Measurements from ENCODE around the gene ADRA2C. TPM values are rescaled to one million over a fixed set of nuclear protein-coding genes. Genes with fewer than 3 reads are reported as not detected.

Gene ADRA2C
- polyA plus RNA-seq, 1 donor from 2014 or later = 3.0 TPM

DNA sequence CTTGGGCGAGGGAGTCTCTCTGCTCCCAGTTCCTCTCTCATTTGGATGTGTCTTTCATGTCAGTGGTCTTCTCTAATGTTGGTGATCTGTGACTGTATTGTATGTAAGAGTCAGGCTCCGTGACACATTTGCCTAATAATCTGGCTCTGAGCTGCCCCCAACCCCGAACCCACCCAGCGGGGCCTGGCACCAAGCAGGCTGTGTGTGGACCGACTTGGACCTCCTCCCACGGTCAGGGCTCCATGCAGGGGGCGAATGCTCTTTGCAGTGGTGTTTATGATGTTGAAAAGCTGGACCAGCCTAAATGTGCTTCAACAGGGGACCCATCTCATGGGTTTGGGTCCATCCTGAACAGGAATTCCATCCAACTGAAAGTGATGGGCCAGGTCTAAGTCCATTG, 47.0 kb upstream of the ADRA2C start:
- no peaks in the 10 kb centered on the region for H3F3A ChIP-seq (ENCODE audit: insufficient read depth, low read length, poor library complexity, severe bottlenecking)
- no peak overlapping the region for H2AFZ ChIP-seq (ENCODE audit: low read depth, low read length)
- no peaks in the 10 kb centered on the region for H3K9me3 ChIP-seq (ENCODE audit: low read length)
- H3K9me2 ChIP-seq (ENCODE audit: insufficient read depth, low read length) = no peaks in the 10 kb centered on the region
- no peaks in the 10 kb centered on the region for H3K36me3 ChIP-seq (ENCODE audit: insufficient read depth, low read length)
- H4K20me1 ChIP-seq (ENCODE audit: insufficient read depth) = no peaks in the 10 kb centered on the region
- no peak overlapping the region for H3K4me3 ChIP-seq (ENCODE audit: low read length)
- H3K27me3 ChIP-seq (ENCODE audit: insufficient read depth, low read depth, low read length) = peaks cover 12% of the 10 kb centered on the region
- H3K9ac ChIP-seq (ENCODE audit: low read length) = no peak overlapping the region
- H3K4me2 ChIP-seq (ENCODE audit: low read length) = no peak overlapping the region
- H3K79me2 ChIP-seq (replicated peaks; ENCODE audit: insufficient read depth, low read length) = no peaks in the 10 kb centered on the region
- no peak for TF ChIP-seq POLR2AphosphoS5 (IDR thresholded peaks at IDR 0.05)
- no peak for TF ChIP-seq EP300 (conservative IDR thresholded peaks at IDR 0.05; ENCODE audit: poor library complexity, severe bottlenecking)
- no peak overlapping the region for H3K27ac ChIP-seq (ENCODE audit: low read length)

DNA sequence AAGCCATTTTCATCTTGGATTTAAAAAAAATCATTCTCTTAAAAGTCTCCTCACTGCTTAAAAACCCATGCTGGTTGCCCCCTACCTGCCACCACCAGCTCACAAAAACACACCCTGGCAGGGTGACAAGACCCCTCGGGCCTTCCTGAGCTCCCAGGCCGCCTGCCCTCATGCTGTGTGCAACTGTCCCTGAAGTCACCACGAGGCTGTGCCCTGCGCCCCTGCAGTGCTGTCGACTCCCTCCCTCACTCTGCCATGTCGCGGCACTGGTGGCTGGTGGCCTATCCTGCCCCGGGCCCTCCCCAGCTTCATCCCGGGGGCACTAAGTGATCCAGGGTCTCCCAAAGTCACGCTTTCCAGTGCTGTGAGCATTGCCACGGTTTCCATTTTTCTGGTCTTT, 46.3 kb upstream of the ADRA2C start:
- no peak overlapping the region for H3K4me3 ChIP-seq (ENCODE audit: low read length)
- H3K79me2 ChIP-seq (replicated peaks; ENCODE audit: insufficient read depth, low read length) = no peaks in the 10 kb centered on the region
- no peak overlapping the region for H3K27ac ChIP-seq (ENCODE audit: low read length)
- no peaks in the 10 kb centered on the region for H3F3A ChIP-seq (ENCODE audit: insufficient read depth, low read length, poor library complexity, severe bottlenecking)
- no peak overlapping the region for H3K4me2 ChIP-seq (ENCODE audit: low read length)
- H3K27me3 ChIP-seq (ENCODE audit: insufficient read depth, low read depth, low read length) = peaks cover 18% of the 10 kb centered on the region
- no peak overlapping the region for H3K9ac ChIP-seq (ENCODE audit: low read length)
- H3K9me3 ChIP-seq (ENCODE audit: low read length) = no peaks in the 10 kb centered on the region
- H3K36me3 ChIP-seq (ENCODE audit: insufficient read depth, low read length) = no peaks in the 10 kb centered on the region
- H4K20me1 ChIP-seq (ENCODE audit: insufficient read depth) = no peaks in the 10 kb centered on the region
- no peak overlapping the region for H2AFZ ChIP-seq (ENCODE audit: low read depth, low read length)
- no peaks in the 10 kb centered on the region for H3K9me2 ChIP-seq (ENCODE audit: insufficient read depth, low read length)
- no peak for TF ChIP-seq TAF1 (IDR thresholded peaks at IDR 0.05; ENCODE audit: low read depth)
- TF ChIP-seq EP300 (conservative IDR thresholded peaks at IDR 0.05; ENCODE audit: poor library complexity, severe bottlenecking) = no peak
- no peak for TF ChIP-seq EZH2 (IDR thresholded peaks at IDR 0.05; ENCODE audit: borderline replicate concordance, insufficient read depth, low read length, poor library complexity, severe bottlenecking)
- no peak for TF ChIP-seq MXI1 (conservative IDR thresholded peaks at IDR 0.05; ENCODE audit: poor library complexity, severe bottlenecking)
- TF ChIP-seq, protein P1, sequence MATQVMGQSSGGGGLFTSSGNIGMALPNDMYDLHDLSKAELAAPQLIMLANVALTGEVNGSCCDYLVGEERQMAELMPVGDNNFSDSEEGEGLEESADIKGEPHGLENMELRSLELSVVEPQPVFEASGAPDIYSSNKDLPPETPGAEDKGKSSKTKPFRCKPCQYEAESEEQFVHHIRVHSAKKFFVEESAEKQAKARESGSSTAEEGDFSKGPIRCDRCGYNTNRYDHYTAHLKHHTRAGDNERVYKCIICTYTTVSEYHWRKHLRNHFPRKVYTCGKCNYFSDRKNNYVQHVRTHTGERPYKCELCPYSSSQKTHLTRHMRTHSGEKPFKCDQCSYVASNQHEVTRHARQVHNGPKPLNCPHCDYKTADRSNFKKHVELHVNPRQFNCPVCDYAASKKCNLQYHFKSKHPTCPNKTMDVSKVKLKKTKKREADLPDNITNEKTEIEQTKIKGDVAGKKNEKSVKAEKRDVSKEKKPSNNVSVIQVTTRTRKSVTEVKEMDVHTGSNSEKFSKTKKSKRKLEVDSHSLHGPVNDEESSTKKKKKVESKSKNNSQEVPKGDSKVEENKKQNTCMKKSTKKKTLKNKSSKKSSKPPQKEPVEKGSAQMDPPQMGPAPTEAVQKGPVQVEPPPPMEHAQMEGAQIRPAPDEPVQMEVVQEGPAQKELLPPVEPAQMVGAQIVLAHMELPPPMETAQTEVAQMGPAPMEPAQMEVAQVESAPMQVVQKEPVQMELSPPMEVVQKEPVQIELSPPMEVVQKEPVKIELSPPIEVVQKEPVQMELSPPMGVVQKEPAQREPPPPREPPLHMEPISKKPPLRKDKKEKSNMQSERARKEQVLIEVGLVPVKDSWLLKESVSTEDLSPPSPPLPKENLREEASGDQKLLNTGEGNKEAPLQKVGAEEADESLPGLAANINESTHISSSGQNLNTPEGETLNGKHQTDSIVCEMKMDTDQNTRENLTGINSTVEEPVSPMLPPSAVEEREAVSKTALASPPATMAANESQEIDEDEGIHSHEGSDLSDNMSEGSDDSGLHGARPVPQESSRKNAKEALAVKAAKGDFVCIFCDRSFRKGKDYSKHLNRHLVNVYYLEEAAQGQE (IDR thresholded peaks at IDR 0.05; ENCODE audit: borderline replicate concordance) = no peak
- TF ChIP-seq, protein P2, sequence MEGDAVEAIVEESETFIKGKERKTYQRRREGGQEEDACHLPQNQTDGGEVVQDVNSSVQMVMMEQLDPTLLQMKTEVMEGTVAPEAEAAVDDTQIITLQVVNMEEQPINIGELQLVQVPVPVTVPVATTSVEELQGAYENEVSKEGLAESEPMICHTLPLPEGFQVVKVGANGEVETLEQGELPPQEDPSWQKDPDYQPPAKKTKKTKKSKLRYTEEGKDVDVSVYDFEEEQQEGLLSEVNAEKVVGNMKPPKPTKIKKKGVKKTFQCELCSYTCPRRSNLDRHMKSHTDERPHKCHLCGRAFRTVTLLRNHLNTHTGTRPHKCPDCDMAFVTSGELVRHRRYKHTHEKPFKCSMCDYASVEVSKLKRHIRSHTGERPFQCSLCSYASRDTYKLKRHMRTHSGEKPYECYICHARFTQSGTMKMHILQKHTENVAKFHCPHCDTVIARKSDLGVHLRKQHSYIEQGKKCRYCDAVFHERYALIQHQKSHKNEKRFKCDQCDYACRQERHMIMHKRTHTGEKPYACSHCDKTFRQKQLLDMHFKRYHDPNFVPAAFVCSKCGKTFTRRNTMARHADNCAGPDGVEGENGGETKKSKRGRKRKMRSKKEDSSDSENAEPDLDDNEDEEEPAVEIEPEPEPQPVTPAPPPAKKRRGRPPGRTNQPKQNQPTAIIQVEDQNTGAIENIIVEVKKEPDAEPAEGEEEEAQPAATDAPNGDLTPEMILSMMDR (IDR thresholded peaks at IDR 0.05; ENCODE audit: poor library complexity, severe bottlenecking) = no peak
- no peak for TF ChIP-seq RAD21 (conservative IDR thresholded peaks at IDR 0.05)
- TF ChIP-seq POLR2AphosphoS5 (IDR thresholded peaks at IDR 0.05) = no peak
- no peak for TF ChIP-seq SMC3 (conservative IDR thresholded peaks at IDR 0.05; ENCODE audit: poor library complexity)

DNA sequence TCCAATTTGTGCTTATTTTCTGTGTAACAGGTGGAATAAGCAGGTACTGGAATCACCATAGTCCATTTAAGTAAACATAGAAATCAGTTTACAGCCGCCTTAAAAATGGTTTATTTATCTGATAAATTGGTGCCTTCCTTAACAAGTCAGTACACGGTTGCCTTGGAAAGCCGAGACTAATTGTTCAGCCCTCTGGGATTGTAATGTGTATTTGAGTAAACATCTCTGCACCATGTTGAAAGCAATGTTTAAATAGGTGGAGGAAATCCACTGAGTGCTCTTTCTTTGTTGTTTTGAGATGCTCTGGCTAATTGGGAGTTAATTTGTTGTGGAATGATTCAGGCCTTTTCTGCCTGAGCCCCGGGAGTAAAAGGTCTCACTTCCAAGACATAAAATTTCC, 45.7 kb upstream of the ADRA2C start:
- H3K4me2 ChIP-seq (ENCODE audit: low read length) = no peak overlapping the region
- no peaks in the 10 kb centered on the region for H3K9me2 ChIP-seq (ENCODE audit: insufficient read depth, low read length)
- H3F3A ChIP-seq (ENCODE audit: insufficient read depth, low read length, poor library complexity, severe bottlenecking) = no peaks in the 10 kb centered on the region
- H3K36me3 ChIP-seq (ENCODE audit: insufficient read depth, low read length) = no peaks in the 10 kb centered on the region
- no peak overlapping the region for H3K9ac ChIP-seq (ENCODE audit: low read length)
- no peaks in the 10 kb centered on the region for H3K79me2 ChIP-seq (replicated peaks; ENCODE audit: insufficient read depth, low read length)
- H2AFZ ChIP-seq (ENCODE audit: low read depth, low read length) = no peak overlapping the region
- H4K20me1 ChIP-seq (ENCODE audit: insufficient read depth) = no peaks in the 10 kb centered on the region
- H3K27me3 ChIP-seq (ENCODE audit: insufficient read depth, low read depth, low read length) = peaks cover 24% of the 10 kb centered on the region
- no peaks in the 10 kb centered on the region for H3K9me3 ChIP-seq (ENCODE audit: low read length)
- TF ChIP-seq EP300 (conservative IDR thresholded peaks at IDR 0.05; ENCODE audit: poor library complexity, severe bottlenecking) (no peak), TAF1 (IDR thresholded peaks at IDR 0.05; ENCODE audit: low read depth) (no peak), POLR2AphosphoS5 (IDR thresholded peaks at IDR 0.05) (no peak)
- TF ChIP-seq, protein P1 (IDR thresholded peaks at IDR 0.05; ENCODE audit: borderline replicate concordance) = no peak
- H3K4me3 ChIP-seq (ENCODE audit: low read length) = no peak overlapping the region
- H3K27ac ChIP-seq (ENCODE audit: low read length) = no peak overlapping the region

Data from neural cell (in vitro differentiated cells).